H1 (cell line): ENCODE measurements around the gene TMEM178B. TPM values are rescaled to one million over a fixed set of nuclear protein-coding genes. Genes with fewer than 3 reads are reported as not detected.

Experiments used
- CTCF ChIA-PET: fragments of 300-600 bp; sonication (Branson Sonifier 250); formaldehyde crosslinking; loops from one replicate; lab custom pipeline; 2021; ENCODE audit not compliant: partially characterized antibody; lab: Charles Lee
- POLR2A ChIA-PET: fragments of 300-600 bp; sonication (Branson Sonifier 250); formaldehyde crosslinking; loops from one replicate; lab custom pipeline; 2021; ENCODE audit warnings: inconsistent platforms; ENCODE audit not compliant: partially characterized antibody; lab: Charles Lee
- DNase-seq, 2 experiments: peaks; one replicate each; pipeline versions ENCODE4 v3.0.0 to v3.0.0-alpha.2; 2010 to 2022; ENCODE audit warnings: low spot score in 2 of 2, low read depth in 1 of 2, mixed read lengths in 1 of 2
- FAIRE-seq: peaks from 2 replicates; lab custom pipeline; 2011; peaks lifted over from hg19 to GRCh38; lab: Jason Lieb, UNC
- H2AFZ ChIP-seq: 2 replicates; pipeline ENCODE4 v1.8.1; 2012; ENCODE audit warnings: low read length, inconsistent platforms
- H2AK5ac ChIP-seq: 2 replicates; pipeline ENCODE4 v1.6.1; 2013; ENCODE audit warnings: low read depth, low read length
- H2BK120ac ChIP-seq: replicated peaks from 2 replicates; pipeline ENCODE3; 2013; ENCODE audit warnings: low read depth, low read length, inconsistent platforms
- H2BK12ac ChIP-seq: 2 replicates; pipeline ENCODE4 v1.6.1; 2013; ENCODE audit warnings: low read depth, low read length
- H2BK15ac ChIP-seq: 2 replicates; pipeline ENCODE4 v1.6.1; 2013; ENCODE audit warnings: low read length
- H2BK20ac ChIP-seq: 2 replicates; pipeline ENCODE4 v1.6.1; 2013; ENCODE audit warnings: low read length
- H2BK5ac ChIP-seq: 2 replicates; pipeline ENCODE4 v1.6.1; 2013; ENCODE audit warnings: low read depth, low read length
- H3K14ac ChIP-seq: 2 replicates; pipeline ENCODE4 v1.6.1; 2013; ENCODE audit warnings: inconsistent platforms; ENCODE audit not compliant: insufficient read length
- H3K18ac ChIP-seq: 2 replicates; pipeline ENCODE4 v1.6.1; 2013; ENCODE audit warnings: low read length; ENCODE audit errors: extremely low read depth
- H3K23ac ChIP-seq: 2 replicates; pipeline ENCODE4 v1.6.1; 2013; ENCODE audit warnings: inconsistent platforms; ENCODE audit not compliant: insufficient read length
- H3K23me2 ChIP-seq: 2 replicates; pipeline ENCODE4 v1.6.1; 2013; ENCODE audit warnings: low read depth, low read length
- H3K27ac ChIP-seq: 2 replicates; pipeline ENCODE4 v1.6.1; 2011; ENCODE audit warnings: low read depth, low read length, inconsistent platforms
- H3K27me3 ChIP-seq, 4 experiments: replicated peaks in 1 of 4; 1 replicate in 1 of 4; 2 replicates in 3 of 4; pipeline versions ENCODE4 v1.6.1 to v1.8.1; 2011 to 2013; ENCODE audit warnings: low read length in 3 of 4, mild to moderate bottlenecking in 3 of 4, inconsistent platforms in 2 of 4, mixed read lengths in 2 of 4, moderate library complexity in 1 of 4; ENCODE audit not compliant: control insufficient read depth in 3 of 4, insufficient read depth in 3 of 4; ENCODE audit errors: extremely low read depth in 1 of 4
- H3K36me3 ChIP-seq, 4 experiments: 2 replicates each; pipeline versions ENCODE4 v1.6.1 to v1.8.1; 2011 to 2013; ENCODE audit warnings: mild to moderate bottlenecking in 4 of 4, low read length in 3 of 4, moderate library complexity in 2 of 4, control low read depth in 1 of 4, inconsistent platforms in 1 of 4; ENCODE audit not compliant: insufficient read depth in 4 of 4, control insufficient read depth in 2 of 4
- H3K4ac ChIP-seq: replicated peaks from 2 replicates; pipeline ENCODE3; 2013; ENCODE audit warnings: low read length, low read depth, mixed read lengths, inconsistent platforms; ENCODE audit not compliant: insufficient read length
- H3K4me1 ChIP-seq, 4 experiments: replicated peaks in 1 of 4; 1 replicate in 1 of 4; 2 replicates in 3 of 4; pipeline versions ENCODE4 v1.6.1 to v1.8.1; 2011 to 2013; ENCODE audit warnings: low read length in 3 of 4, inconsistent platforms in 2 of 4, mixed read lengths in 1 of 4; ENCODE audit not compliant: insufficient read depth in 4 of 4, control insufficient read depth in 3 of 4
- H3K4me2 ChIP-seq, 2 experiments: 2 replicates each; pipeline versions ENCODE4 v1.6.1 to v1.8.1; 2011 to 2013; ENCODE audit warnings: low read depth in 2 of 2, low read length in 2 of 2, control low read depth in 1 of 2, inconsistent platforms in 1 of 2, mild to moderate bottlenecking in 1 of 2; ENCODE audit not compliant: insufficient read depth in 1 of 2
- H3K4me3 ChIP-seq, 4 experiments: fragments of 200-600, 300-600 bp in 1 of 4; sonication (generic), shearing (Covaris generic), sonication (Bioruptor Twin) in 1 of 4; 2 replicates each; pipeline versions ENCODE4 v1.5.1 to v1.8.1; 2011 to 2016; ENCODE audit warnings: low read length in 4 of 4, low read depth in 3 of 4, control low read depth in 2 of 4, inconsistent platforms in 2 of 4, mild to moderate bottlenecking in 2 of 4, mixed read lengths in 1 of 4, moderate library complexity in 1 of 4; ENCODE audit not compliant: insufficient read depth in 2 of 4; ENCODE audit errors: extremely low read depth in 1 of 4
- H3K56ac ChIP-seq: replicated peaks from 2 replicates; pipeline ENCODE3; 2013; ENCODE audit warnings: low read depth, mild to moderate bottlenecking, mixed read lengths, low read length, inconsistent platforms; ENCODE audit not compliant: insufficient read length
- H3K79me1 ChIP-seq: 2 replicates; pipeline ENCODE4 v1.6.1; 2013; ENCODE audit warnings: low read depth, low read length, control low read depth
- H3K79me2 ChIP-seq, 2 experiments: 2 replicates each; pipeline versions ENCODE4 v1.6.1 to v1.8.1; 2012 to 2013; ENCODE audit warnings: low read length in 2 of 2, mild to moderate bottlenecking in 2 of 2, inconsistent platforms in 1 of 2; ENCODE audit not compliant: insufficient read depth in 2 of 2, control insufficient read depth in 1 of 2
- H3K9ac ChIP-seq, 4 experiments: replicated peaks in 1 of 4; 1 replicate in 1 of 4; 2 replicates in 3 of 4; pipeline versions ENCODE4 v1.6.1 to v1.8.1; 2011 to 2013; ENCODE audit warnings: low read depth in 3 of 4, low read length in 3 of 4, control low read depth in 2 of 4, mild to moderate bottlenecking in 2 of 4, moderate library complexity in 2 of 4, inconsistent platforms in 1 of 4; ENCODE audit errors: extremely low read depth in 1 of 4
- H3K9me3 ChIP-seq, 2 experiments: 2 replicates each; pipeline versions ENCODE4 v1.6.1 to v1.8.1; 2012 to 2013; ENCODE audit warnings: mild to moderate bottlenecking in 2 of 2, moderate library complexity in 2 of 2, control low read depth in 1 of 2, inconsistent platforms in 1 of 2, low read depth in 1 of 2, low read length in 1 of 2, mixed read lengths in 1 of 2; ENCODE audit not compliant: insufficient read depth in 2 of 2
- H4K20me1 ChIP-seq, 2 experiments: replicated peaks in 1 of 2; 2 replicates each; pipeline versions ENCODE3 to v1.8.1; 2011 to 2013; ENCODE audit warnings: inconsistent platforms in 2 of 2, low read length in 2 of 2, mild to moderate bottlenecking in 1 of 2; ENCODE audit not compliant: insufficient read depth in 2 of 2, control insufficient read depth in 1 of 2
- H4K5ac ChIP-seq: 2 replicates; pipeline ENCODE4 v1.6.1; 2013; ENCODE audit warnings: low read length, low read depth, mixed read lengths, inconsistent platforms; ENCODE audit not compliant: insufficient read length
- H4K8ac ChIP-seq: 2 replicates; pipeline ENCODE4 v1.8.0; 2013; ENCODE audit warnings: mild to moderate bottlenecking, moderate library complexity, low read length, inconsistent platforms; ENCODE audit not compliant: insufficient read depth; ENCODE audit errors: extremely low read depth
- H4K91ac ChIP-seq: replicated peaks from 2 replicates; pipeline ENCODE3; 2013; ENCODE audit warnings: low read length, mixed read lengths, inconsistent platforms; ENCODE audit not compliant: insufficient read length
- POU5F1 ChIP-seq: IDR thresholded peaks from 2 replicates; pipeline ENCODE4 v1.6.1; 2011; ENCODE audit warnings: low read depth, mild to moderate bottlenecking, low read length, moderate library complexity
- RAD21 ChIP-seq, 2 experiments: IDR thresholded peaks in 1 of 2; conservative IDR thresholded peaks in 1 of 2; 2 replicates each; pipeline ENCODE4 v1.6.1; 2011; ENCODE audit warnings: low read depth in 2 of 2, low read length in 2 of 2, improper control_type of control experiment in 1 of 2, inconsistent platforms in 1 of 2, mild to moderate bottlenecking in 1 of 2, moderate library complexity in 1 of 2
- WGBS, 2 experiments: shearing (Covaris generic) in 1 of 2; methylation state at CpG; one replicate each; pipeline versions ENCODE4 v1.1.6 to v1.1.7; 2013 to 2015; ENCODE audit warnings: low lambda C conversion rate in 2 of 2, mixed read lengths in 2 of 2, inconsistent platforms in 1 of 2, low coverage in 1 of 2, missing lambda C conversion rate in 1 of 2; ENCODE audit not compliant: insufficient replicate concordance in 2 of 2, insufficient coverage in 1 of 2, insufficient read length in 1 of 2; ENCODE audit errors: extremely low coverage in 1 of 2, missing lambda C conversion rate in 1 of 2; 5-methylcytosine and 5-hydroxymethylcytosine counted together
- polyA plus RNA-seq, 7 experiments: library from polyadenylated mRNA; depleted of rRNA in 3 of 7; stranded (reverse) in 5 of 7; unstranded in 2 of 7; fragments of >200 nt in 5 of 7; fragments of 200-250 nt in 2 of 7; gene quantifications; 1 replicate in 5 of 7; 2 replicates in 1 of 7; 4 replicates in 1 of 7; pipeline versions ENCODE4 v1.2.1 to v1.2.3, GENCODE V29; 2011 to 2013; ENCODE audit warnings: missing spikeins in 2 of 7, mixed read lengths in 2 of 7
- total RNA-seq: library from RNA; stranded (reverse); fragmentation: NEBNext Ultra II Directional; extraction: Animal tissue kit (Norgen Biotek cat#: 25700); gene quantifications from 2 replicates; pipeline ENCODE4 v1.2.1, GENCODE V29; 2021
- TF ChIP-seq, protein P1 (sequence below), 3 experiments: IDR thresholded peaks; 1 replicate in 2 of 3; 2 replicates in 1 of 3; pipeline versions ENCODE4 v1.5.1 to v1.6.1; 2011; ENCODE audit warnings: low read length in 3 of 3, mild to moderate bottlenecking in 3 of 3, inconsistent platforms in 2 of 3, low read depth in 1 of 3, moderate library complexity in 1 of 3; ENCODE audit not compliant: insufficient read depth in 1 of 3; ENCODE audit errors: control extremely low read depth in 1 of 3

TMEM178B gene
- total and polyA plus RNA-seq, 2 of the 8 experiments (the other 6 are each of a cell fraction or from before 2014, with no cell fraction given) = 5.3 to 18.1 TPM

DNA sequence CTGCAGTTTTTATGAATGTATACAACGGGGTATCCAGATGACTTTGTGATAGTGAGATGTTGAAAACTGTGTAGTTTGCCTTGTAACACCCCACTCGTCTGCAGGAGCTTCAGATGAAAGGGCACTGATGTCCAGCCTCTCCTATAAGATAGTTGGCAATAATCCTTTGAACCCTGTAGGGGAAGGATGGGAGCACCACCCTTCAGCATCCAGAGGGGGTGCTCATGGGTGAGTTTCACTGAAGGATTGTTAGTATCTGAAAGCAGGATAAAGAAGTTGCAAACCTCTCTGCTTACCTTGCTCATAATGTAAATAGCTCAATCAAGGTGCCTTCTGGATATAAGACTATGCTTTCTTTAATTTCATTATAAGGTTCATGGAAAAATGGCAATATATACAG is 201.5 kb downstream of the TMEM178B start:
- Histone ChIP-seq H3K14ac (no peak overlapping the region), H2BK120ac (no peak overlapping the region), H4K8ac (no peak overlapping the region), H2AFZ (no peak overlapping the region), H3K4ac (no peak overlapping the region), H3K56ac (no peak overlapping the region), H4K20me1 (no peaks in the 10 kb centered on the region), H4K5ac (no peak overlapping the region), H3K4me3 (no peak overlapping the region), H3K4me2 (no peak overlapping the region), H3K79me1 (no peaks in the 10 kb centered on the region; the same call in 1 of the 2 replicates), H3K9me3 (no peaks in the 10 kb centered on the region), H2BK5ac (no peak overlapping the region), H3K27ac (no peak overlapping the region), H2AK5ac (no peak overlapping the region), H3K27me3 (no peaks in the 10 kb centered on the region), H3K4me1 (no peaks in the 10 kb centered on the region; a peak in 1 of 7 replicates), H3K23ac (no peak overlapping the region), H2BK20ac (no peak overlapping the region), H3K36me3 (no peaks in the 10 kb centered on the region), H2BK15ac (no peak overlapping the region), H3K79me2 (no peaks in the 10 kb centered on the region), H3K18ac (no peak overlapping the region), H3K23me2 (no peaks in the 10 kb centered on the region), H3K9ac (no peak overlapping the region), H4K91ac (no peak overlapping the region), H2BK12ac (no peak overlapping the region)
- FAIRE-seq (peak; percentile 45), DNase-seq (no peak)
- 50% methylated on average over 2 of the region's 2 CpGs; no CpG with 5 or more reads in 1 of the 2 experiments for WGBS, 2 experiments
- ChIA-PET CTCF (interaction anchor here (0.6 to 3.1 kb wide), 27 partner anchors 10 to 380 kb away, joined by 3 to 10 read pairs (median 3); no protein-coding TSS in a partner anchor), POLR2A (no interaction called here)
- TF ChIP-seq POU5F1 (no peak), RAD21 (IDR thresholded peaks at IDR 0.05 in 1 of 2, conservative IDR thresholded peaks at IDR 0.05 in 1 of 2; ENCODE audit: low read depth in 2 of 2, low read length in 2 of 2) (peak; percentile 44 to 58)
- TF ChIP-seq, protein P1, sequence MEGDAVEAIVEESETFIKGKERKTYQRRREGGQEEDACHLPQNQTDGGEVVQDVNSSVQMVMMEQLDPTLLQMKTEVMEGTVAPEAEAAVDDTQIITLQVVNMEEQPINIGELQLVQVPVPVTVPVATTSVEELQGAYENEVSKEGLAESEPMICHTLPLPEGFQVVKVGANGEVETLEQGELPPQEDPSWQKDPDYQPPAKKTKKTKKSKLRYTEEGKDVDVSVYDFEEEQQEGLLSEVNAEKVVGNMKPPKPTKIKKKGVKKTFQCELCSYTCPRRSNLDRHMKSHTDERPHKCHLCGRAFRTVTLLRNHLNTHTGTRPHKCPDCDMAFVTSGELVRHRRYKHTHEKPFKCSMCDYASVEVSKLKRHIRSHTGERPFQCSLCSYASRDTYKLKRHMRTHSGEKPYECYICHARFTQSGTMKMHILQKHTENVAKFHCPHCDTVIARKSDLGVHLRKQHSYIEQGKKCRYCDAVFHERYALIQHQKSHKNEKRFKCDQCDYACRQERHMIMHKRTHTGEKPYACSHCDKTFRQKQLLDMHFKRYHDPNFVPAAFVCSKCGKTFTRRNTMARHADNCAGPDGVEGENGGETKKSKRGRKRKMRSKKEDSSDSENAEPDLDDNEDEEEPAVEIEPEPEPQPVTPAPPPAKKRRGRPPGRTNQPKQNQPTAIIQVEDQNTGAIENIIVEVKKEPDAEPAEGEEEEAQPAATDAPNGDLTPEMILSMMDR (IDR thresholded peaks at IDR 0.05; ENCODE audit: control extremely low read depth in 1 of 3, insufficient read depth in 1 of 3, low read depth in 1 of 3, low read length in 3 of 3) = peak; percentile 17 to 51 (median 35); a peak in 3 of 4 replicates
